ENCODE data around the gene LIN52.

DNA sequence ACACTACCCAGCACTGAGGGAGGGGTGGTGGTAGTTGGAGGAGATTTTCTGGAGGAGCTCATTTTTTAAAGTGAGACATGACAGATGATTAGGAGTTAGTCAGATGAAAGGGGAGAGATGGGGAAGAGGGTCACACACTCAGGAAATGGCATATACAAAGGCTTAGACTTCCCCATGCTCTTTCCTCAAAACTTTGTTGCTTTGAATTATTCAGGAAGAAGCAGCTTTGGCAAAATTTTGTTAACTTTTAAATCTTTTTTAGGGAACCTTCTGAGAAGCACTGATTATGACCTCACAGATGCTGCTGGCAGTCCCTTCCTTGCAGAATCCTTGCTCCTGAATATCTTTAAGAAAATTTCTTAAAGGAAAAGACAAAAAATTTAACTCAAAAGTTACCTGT is 20.3 kb upstream of the LIN52 start:
- TF ChIP-seq, protein P1, sequence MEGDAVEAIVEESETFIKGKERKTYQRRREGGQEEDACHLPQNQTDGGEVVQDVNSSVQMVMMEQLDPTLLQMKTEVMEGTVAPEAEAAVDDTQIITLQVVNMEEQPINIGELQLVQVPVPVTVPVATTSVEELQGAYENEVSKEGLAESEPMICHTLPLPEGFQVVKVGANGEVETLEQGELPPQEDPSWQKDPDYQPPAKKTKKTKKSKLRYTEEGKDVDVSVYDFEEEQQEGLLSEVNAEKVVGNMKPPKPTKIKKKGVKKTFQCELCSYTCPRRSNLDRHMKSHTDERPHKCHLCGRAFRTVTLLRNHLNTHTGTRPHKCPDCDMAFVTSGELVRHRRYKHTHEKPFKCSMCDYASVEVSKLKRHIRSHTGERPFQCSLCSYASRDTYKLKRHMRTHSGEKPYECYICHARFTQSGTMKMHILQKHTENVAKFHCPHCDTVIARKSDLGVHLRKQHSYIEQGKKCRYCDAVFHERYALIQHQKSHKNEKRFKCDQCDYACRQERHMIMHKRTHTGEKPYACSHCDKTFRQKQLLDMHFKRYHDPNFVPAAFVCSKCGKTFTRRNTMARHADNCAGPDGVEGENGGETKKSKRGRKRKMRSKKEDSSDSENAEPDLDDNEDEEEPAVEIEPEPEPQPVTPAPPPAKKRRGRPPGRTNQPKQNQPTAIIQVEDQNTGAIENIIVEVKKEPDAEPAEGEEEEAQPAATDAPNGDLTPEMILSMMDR (IDR thresholded peaks at IDR 0.05): no peak
- TF ChIP-seq POLR2A (IDR thresholded peaks at IDR 0.05) (no peak), POLR2AphosphoS5 (IDR thresholded peaks at IDR 0.05) (no peak)

All from breast epithelium (tissue), 3 donors.